WTC11 (cell line): Measurements from ENCODE around the gene COL19A1. TPM values are rescaled to one million over a fixed set of nuclear protein-coding genes. Genes with fewer than 3 reads are reported as not detected.

Experiments used
- ATAC-seq: fragments of 200-7000 bp; cut with Tn5 transposase; 2 replicates; pipeline ENCODE4 v1.10.0; 2021; ENCODE audit warnings: mild to moderate bottlenecking, moderate library complexity
- CTCF ChIA-PET: fragments of 300-600 bp; sonication (Branson Sonifier 250); formaldehyde crosslinking; loops from one replicate; lab custom pipeline; 2021; ENCODE audit warnings: antibody characterized with exemption; lab: Charles Lee
- POLR2A ChIA-PET: fragments of 350-600 bp; sonication (Branson Sonifier 250); formaldehyde crosslinking; loops from one replicate; lab custom pipeline; 2021; ENCODE audit warnings: antibody characterized with exemption; lab: Charles Lee
- DNase-seq: peaks from one replicate; pipeline ENCODE4 v3.0.0; 2021; ENCODE audit warnings: low spot score
- H3K27ac Mint-ChIP-seq: 2 replicates; pipeline ENCODE4 v1.8.0; 2021; ENCODE audit warnings: mixed read lengths
- H3K27me3 Mint-ChIP-seq: 2 replicates; pipeline ENCODE4 v1.8.0; 2021; ENCODE audit warnings: low read depth, mild to moderate bottlenecking, moderate library complexity, mixed read lengths
- H3K36me3 Mint-ChIP-seq: 2 replicates; pipeline ENCODE4 v1.8.0; 2021; ENCODE audit warnings: mixed read lengths
- H3K4me1 Mint-ChIP-seq: 2 replicates; pipeline ENCODE4 v1.8.0; 2022; ENCODE audit warnings: mixed read lengths
- H3K4me3 Mint-ChIP-seq: 2 replicates; pipeline ENCODE4 v1.8.0; 2021; ENCODE audit warnings: mild to moderate bottlenecking, moderate library complexity, mixed read lengths
- H3K9me3 Mint-ChIP-seq: 2 replicates; pipeline ENCODE4 v1.8.0; 2021; ENCODE audit warnings: mixed read lengths
- CBFB ChIP-seq: sonication (generic); formaldehyde crosslinking; IDR thresholded peaks from 2 replicates; pipeline ENCODE4 v1.8.1; 2022; ENCODE audit warnings: mild to moderate bottlenecking, low read depth, missing genetic modification reagents
- E2F1 ChIP-seq: sonication (generic); formaldehyde crosslinking; IDR thresholded peaks from 2 replicates; pipeline ENCODE4 v1.8.0; 2022; ENCODE audit warnings: mild to moderate bottlenecking, missing genetic modification reagents
- E2F5 ChIP-seq: sonication (generic); formaldehyde crosslinking; IDR thresholded peaks from 2 replicates; pipeline ENCODE4 v1.8.1; 2022; ENCODE audit warnings: mild to moderate bottlenecking, moderate library complexity, missing genetic modification reagents
- ELF4 ChIP-seq: sonication (generic); formaldehyde crosslinking; IDR thresholded peaks from 2 replicates; pipeline ENCODE4 v1.8.1; 2022; ENCODE audit warnings: low read depth, mild to moderate bottlenecking, moderate library complexity, missing genetic modification reagents
- EMX1 ChIP-seq: fragments of 250-450 bp; sonication (Bioruptor Pico); IDR thresholded peaks from 2 replicates; pipeline ENCODE4 v1.8.0; 2021; ENCODE audit warnings: mild to moderate bottlenecking
- FOXP1 ChIP-seq: sonication (generic); formaldehyde crosslinking; IDR thresholded peaks from 2 replicates; pipeline ENCODE4 v1.8.0; 2022; ENCODE audit warnings: missing genetic modification reagents, mild to moderate bottlenecking, moderate library complexity, borderline replicate concordance
- GABPB1 ChIP-seq: sonication (generic); formaldehyde crosslinking; IDR thresholded peaks from 2 replicates; pipeline ENCODE4 v1.8.1; 2023; ENCODE audit warnings: mild to moderate bottlenecking, missing genetic modification reagents
- HMGXB4 ChIP-seq: sonication (generic); formaldehyde crosslinking; IDR thresholded peaks from 2 replicates; pipeline ENCODE4 v1.8.1; 2023; ENCODE audit warnings: mild to moderate bottlenecking, moderate library complexity, missing genetic modification reagents
- JAZF1 ChIP-seq: fragments of 250-450 bp; sonication (Bioruptor Pico); IDR thresholded peaks from 2 replicates; pipeline ENCODE4 v1.9.0; 2021; ENCODE audit warnings: moderate library complexity, mild to moderate bottlenecking, inconsistent platforms
- JUN ChIP-seq: sonication (generic); formaldehyde crosslinking; IDR thresholded peaks from 2 replicates; pipeline ENCODE4 v1.8.0; 2023; ENCODE audit warnings: mild to moderate bottlenecking, missing genetic modification reagents
- KAT7 ChIP-seq: sonication (generic); formaldehyde crosslinking; IDR thresholded peaks from 2 replicates; pipeline ENCODE4 v1.8.1; 2023; ENCODE audit warnings: missing genetic modification reagents, mild to moderate bottlenecking, borderline replicate concordance
- MXD4 ChIP-seq: fragments of 250-450 bp; sonication (Bioruptor Pico); IDR thresholded peaks from 2 replicates; pipeline ENCODE4 v1.8.0; 2021; ENCODE audit warnings: mild to moderate bottlenecking, moderate library complexity, borderline replicate concordance
- NR3C1 ChIP-seq: sonication (generic); formaldehyde crosslinking; conservative IDR thresholded peaks from 2 replicates; pipeline ENCODE4 v1.8.1; 2023; ENCODE audit warnings: low read depth, mild to moderate bottlenecking, missing genetic modification reagents
- USF2 ChIP-seq: sonication (generic); formaldehyde crosslinking; IDR thresholded peaks from 2 replicates; pipeline ENCODE4 v1.8.1; 2023; ENCODE audit warnings: mild to moderate bottlenecking, missing genetic modification reagents, moderate library complexity
- ZNF121 ChIP-seq: sonication (generic); formaldehyde crosslinking; IDR thresholded peaks from 2 replicates; pipeline ENCODE4 v1.8.0; 2023; ENCODE audit warnings: missing genetic modification reagents
- ZNF317 ChIP-seq: sonication (generic); formaldehyde crosslinking; IDR thresholded peaks from 2 replicates; pipeline ENCODE4 v1.8.1; 2023; ENCODE audit warnings: low read depth, mild to moderate bottlenecking, moderate library complexity, missing genetic modification reagents, borderline replicate concordance
- ZNF396 ChIP-seq: fragments of 250-450 bp; sonication (Bioruptor Pico); IDR thresholded peaks from 2 replicates; pipeline ENCODE4 v1.8.0; 2021; ENCODE audit warnings: mild to moderate bottlenecking, moderate library complexity, borderline replicate concordance
- ZNF416 ChIP-seq: fragments of 250-450 bp; sonication (Bioruptor Pico); IDR thresholded peaks from 2 replicates; pipeline ENCODE4 v1.9.0; 2021; ENCODE audit warnings: mild to moderate bottlenecking, inconsistent platforms
- total RNA-seq: library from RNA; stranded (reverse); gene quantifications from 3 replicates; pipeline ENCODE4 v1.2.3, GENCODE V29; 2021
- TF ChIP-seq, protein P1 (sequence below): sonication (generic); formaldehyde crosslinking; IDR thresholded peaks from 2 replicates; pipeline ENCODE4 v1.8.0; 2023; ENCODE audit warnings: mild to moderate bottlenecking, missing genetic modification reagents
- TF ChIP-seq, protein P2 (sequence below): sonication (generic); formaldehyde crosslinking; IDR thresholded peaks from 2 replicates; pipeline ENCODE4 v1.8.0; 2022; ENCODE audit warnings: mild to moderate bottlenecking, missing genetic modification reagents

Gene COL19A1
- total RNA-seq, 1 experiment from 2014 or later = not detected

DNA sequence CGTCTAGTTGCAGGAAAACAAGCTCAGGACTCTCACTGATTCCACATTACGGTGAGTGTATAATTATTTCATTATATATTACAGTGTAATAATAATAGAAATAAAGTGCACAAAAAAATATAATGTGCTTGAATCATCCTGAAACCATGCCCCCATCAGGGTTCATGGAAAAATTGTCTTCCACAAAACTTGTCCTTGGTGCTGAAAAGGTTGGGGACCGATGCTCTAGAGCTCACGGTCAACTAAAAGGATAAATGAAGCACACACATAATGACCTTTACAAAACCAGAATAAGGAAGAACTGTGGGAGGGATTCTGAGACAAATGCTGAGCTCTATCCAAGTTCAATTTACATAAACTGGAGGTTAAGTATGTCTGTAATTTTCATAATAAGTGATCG is 194.3 kb downstream of the COL19A1 start:
- ChIA-PET CTCF (no interaction called here), POLR2A (no interaction called here)
- Mint-ChIP-seq H3K4me3 (no peak overlapping the region), H3K36me3 (no peaks in the 10 kb centered on the region), H3K4me1 (no peaks in the 10 kb centered on the region), H3K9me3 (no peaks in the 10 kb centered on the region), H3K27me3 (no peaks in the 10 kb centered on the region), H3K27ac (no peak overlapping the region)
- ATAC-seq (no peak), DNase-seq (no peak)
- TF ChIP-seq JUN (CRISPR knock-in tag) (no peak), NR3C1 (no peak)

DNA sequence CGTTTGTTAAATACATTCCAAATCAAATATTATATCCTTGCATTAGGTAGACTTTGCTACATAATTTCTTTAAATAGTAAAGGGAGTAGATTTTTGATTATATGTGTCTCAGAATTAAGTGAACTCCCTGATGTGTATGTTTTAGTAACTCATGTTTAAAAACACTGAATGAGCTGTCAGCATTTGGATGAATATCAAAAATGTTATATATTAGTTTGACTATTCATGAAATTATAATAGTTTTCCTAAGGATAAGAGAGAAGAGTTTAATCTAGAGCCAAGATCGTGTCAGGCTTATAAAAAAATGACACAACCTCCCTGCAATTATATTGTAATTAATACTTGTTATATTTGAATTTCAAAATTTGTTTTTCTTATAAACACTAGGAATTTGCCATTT is 195.2 kb downstream of the COL19A1 start:
- POLR2A ChIA-PET = no interaction called here
- H3K4me1 Mint-ChIP-seq = no peaks in the 10 kb centered on the region

More for the DNA sequence above, 195.2 kb downstream of the COL19A1 start:
- Mint-ChIP-seq H3K27ac (no peak overlapping the region), H3K36me3 (no peaks in the 10 kb centered on the region), H3K9me3 (no peaks in the 10 kb centered on the region), H3K27me3 (no peaks in the 10 kb centered on the region), H3K4me3 (no peak overlapping the region)
- ATAC-seq (no peak), DNase-seq (no peak)
- CTCF ChIA-PET = no interaction called here
- TF ChIP-seq, protein P1, sequence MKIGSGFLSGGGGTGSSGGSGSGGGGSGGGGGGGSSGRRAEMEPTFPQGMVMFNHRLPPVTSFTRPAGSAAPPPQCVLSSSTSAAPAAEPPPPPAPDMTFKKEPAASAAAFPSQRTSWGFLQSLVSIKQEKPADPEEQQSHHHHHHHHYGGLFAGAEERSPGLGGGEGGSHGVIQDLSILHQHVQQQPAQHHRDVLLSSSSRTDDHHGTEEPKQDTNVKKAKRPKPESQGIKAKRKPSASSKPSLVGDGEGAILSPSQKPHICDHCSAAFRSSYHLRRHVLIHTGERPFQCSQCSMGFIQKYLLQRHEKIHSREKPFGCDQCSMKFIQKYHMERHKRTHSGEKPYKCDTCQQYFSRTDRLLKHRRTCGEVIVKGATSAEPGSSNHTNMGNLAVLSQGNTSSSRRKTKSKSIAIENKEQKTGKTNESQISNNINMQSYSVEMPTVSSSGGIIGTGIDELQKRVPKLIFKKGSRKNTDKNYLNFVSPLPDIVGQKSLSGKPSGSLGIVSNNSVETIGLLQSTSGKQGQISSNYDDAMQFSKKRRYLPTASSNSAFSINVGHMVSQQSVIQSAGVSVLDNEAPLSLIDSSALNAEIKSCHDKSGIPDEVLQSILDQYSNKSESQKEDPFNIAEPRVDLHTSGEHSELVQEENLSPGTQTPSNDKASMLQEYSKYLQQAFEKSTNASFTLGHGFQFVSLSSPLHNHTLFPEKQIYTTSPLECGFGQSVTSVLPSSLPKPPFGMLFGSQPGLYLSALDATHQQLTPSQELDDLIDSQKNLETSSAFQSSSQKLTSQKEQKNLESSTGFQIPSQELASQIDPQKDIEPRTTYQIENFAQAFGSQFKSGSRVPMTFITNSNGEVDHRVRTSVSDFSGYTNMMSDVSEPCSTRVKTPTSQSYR (CRISPR knock-in tag) = no peak
- TF ChIP-seq ELF4 (CRISPR knock-in tag) (no peak), FOXP1 (CRISPR knock-in tag) (no peak), GABPB1 (CRISPR knock-in tag) (no peak), E2F5 (no peak), HMGXB4 (CRISPR knock-in tag) (no peak), ZNF121 (CRISPR knock-in tag) (no peak), CBFB (CRISPR knock-in tag) (no peak), ZNF396 (CRISPR knock-in tag) (no peak), E2F1 (CRISPR knock-in tag) (no peak), ZNF416 (no peak), USF2 (CRISPR knock-in tag) (no peak), EMX1 (CRISPR knock-in tag) (no peak), KAT7 (CRISPR knock-in tag) (no peak), ZNF317 (CRISPR knock-in tag) (no peak), JAZF1 (no peak), MXD4 (CRISPR knock-in tag) (no peak)
- TF ChIP-seq, protein P2, sequence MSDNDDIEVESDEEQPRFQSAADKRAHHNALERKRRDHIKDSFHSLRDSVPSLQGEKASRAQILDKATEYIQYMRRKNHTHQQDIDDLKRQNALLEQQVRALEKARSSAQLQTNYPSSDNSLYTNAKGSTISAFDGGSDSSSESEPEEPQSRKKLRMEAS = no peak
